ENCODE measurements around the gene TMEM108. TPM values are rescaled to one million over a fixed set of nuclear protein-coding genes. Genes with fewer than 3 reads are reported as not detected.
A peak's percentile ranks its signal among the peaks of the same experiment; 100 is the strongest.

TMEM108 gene
- total and polyA plus RNA-seq, 5 donors from 2014 or later: 0.11 TPM; not detected in 4

DNA sequence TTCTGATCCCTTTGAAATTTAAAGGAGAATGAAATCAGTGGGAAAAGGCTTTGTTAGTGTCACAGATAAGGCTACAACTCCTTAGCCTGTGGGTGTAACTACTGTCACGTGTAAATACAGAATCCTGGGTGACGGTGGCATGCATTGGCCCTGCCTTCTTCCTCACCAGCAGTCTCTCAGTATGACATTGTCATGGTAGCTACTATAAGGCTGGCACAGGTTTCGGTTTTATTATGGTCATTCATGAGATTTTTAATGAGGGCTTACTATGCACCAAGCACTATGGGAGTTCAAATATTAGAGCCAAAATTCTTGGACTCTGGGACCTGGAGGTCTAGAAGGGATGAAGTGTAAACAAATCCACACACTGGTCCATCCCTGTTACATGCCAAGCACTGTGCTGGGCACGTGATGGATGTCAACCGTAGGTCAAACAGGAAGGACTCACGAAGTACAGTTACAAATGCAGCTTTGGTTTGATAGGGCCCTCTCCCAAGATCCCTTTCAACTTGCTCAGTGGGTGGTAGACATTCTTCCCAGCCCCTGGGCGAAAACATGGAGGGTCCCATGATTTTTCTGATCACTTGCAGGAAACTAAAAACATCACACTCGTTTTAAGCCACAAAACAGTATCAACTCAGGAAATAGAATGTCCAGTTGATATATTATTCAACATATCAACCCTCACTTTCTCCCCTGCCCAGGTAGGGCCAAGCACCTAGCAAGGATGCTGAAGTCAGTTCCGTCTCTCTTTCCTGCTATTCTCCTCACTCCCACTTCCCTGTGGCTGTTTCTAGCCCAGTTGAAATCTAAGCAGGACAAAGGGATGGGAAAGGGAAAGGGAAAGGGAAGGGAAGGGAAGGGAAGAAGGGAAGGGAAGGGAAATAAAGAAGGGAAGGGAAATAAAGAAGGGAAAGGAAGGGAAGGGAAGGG lies 387.0 kb downstream of the TMEM108 start:
- no peaks in the 10 kb centered on the region for H3K27me3 Mint-ChIP-seq
- H3K4me1 ChIP-seq (ENCODE audit: control insufficient read depth, insufficient read depth, low read length, poor library complexity, severe bottlenecking): no peaks in the 10 kb centered on the region
- no peaks in the 10 kb centered on the region for H3K36me3 ChIP-seq (ENCODE audit: control insufficient read depth, insufficient read depth, low read length)
- no peaks in the 10 kb centered on the region for H3K27me3 ChIP-seq (ENCODE audit: control insufficient read depth, insufficient read depth, low read length)
- no peaks in the 10 kb centered on the region for H3K36me3 Mint-ChIP-seq
- H3K9me3 ChIP-seq (ENCODE audit: control insufficient read depth in 2 of 2, low read length in 2 of 2): no peaks in the 10 kb centered on the region
- H3K4me3 Mint-ChIP-seq: peak overlapping the region in 2 of 4 donors; percentile 15 to 44
- peaks cover 0 to 1% (median 0%) of the 10 kb centered on the region in 7 donors for H3K9me3 Mint-ChIP-seq
- peaks cover 0 to 11% (median 5%) of the 10 kb centered on the region in 4 donors for H3K4me1 Mint-ChIP-seq
- no peak for DNase-seq
- no peak overlapping the region for H3K27ac ChIP-seq (ENCODE audit: insufficient read depth, low read length, poor library complexity, severe bottlenecking)
- ATAC-seq (ENCODE audit: low read depth in 2 of 2): peak; percentile 12 to 14
- H3K27ac Mint-ChIP-seq: peak overlapping the region in 1 of 3 donors; percentile 15
- H3K4me3 ChIP-seq (ENCODE audit: low read depth, low read length): no peak overlapping the region

DNA sequence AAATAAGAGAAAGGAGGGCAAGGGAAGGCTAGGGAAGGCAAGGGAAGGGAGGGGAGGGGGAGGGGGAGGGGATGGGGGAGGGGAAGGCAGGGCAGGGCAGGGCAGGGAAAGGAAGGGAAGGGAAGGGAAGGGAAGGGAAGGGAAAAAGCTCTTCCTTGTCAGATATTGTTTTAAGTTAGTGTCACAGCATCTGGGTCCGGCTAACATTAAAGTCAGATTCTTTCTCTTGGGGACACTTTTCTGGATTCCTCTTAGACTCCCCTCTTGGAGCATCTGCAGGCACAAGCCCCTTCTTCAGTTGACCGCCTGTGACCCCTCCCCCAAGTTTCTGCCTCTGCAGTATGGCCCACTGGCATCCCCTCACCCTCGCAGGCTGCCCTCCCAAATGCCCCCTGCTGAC lies 387.7 kb downstream of the TMEM108 start:
- Mint-ChIP-seq H3K27ac (peak overlapping the region in 1 of 3 donors; percentile 49), H3K4me1 (peaks cover 0 to 11% (median 5%) of the 10 kb centered on the region in 4 donors), H3K4me3 (no peak overlapping the region), H3K36me3 (no peaks in the 10 kb centered on the region), H3K27me3 (no peaks in the 10 kb centered on the region), H3K9me3 (peaks cover 0 to 1% (median 0%) of the 10 kb centered on the region in 7 donors)
- H3K4me3 ChIP-seq (ENCODE audit: low read depth, low read length): no peak overlapping the region
- H3K9me3 ChIP-seq (ENCODE audit: control insufficient read depth in 2 of 2, low read length in 2 of 2): no peaks in the 10 kb centered on the region
- no peaks in the 10 kb centered on the region for H3K4me1 ChIP-seq (ENCODE audit: control insufficient read depth, insufficient read depth, low read length, poor library complexity, severe bottlenecking)
- DNase-seq (no peak), ATAC-seq (ENCODE audit: low read depth in 2 of 2) (no peak)
- no peak overlapping the region for H3K27ac ChIP-seq (ENCODE audit: insufficient read depth, low read length, poor library complexity, severe bottlenecking)
- H3K27me3 ChIP-seq (ENCODE audit: control insufficient read depth, insufficient read depth, low read length): no peaks in the 10 kb centered on the region
- H3K36me3 ChIP-seq (ENCODE audit: control insufficient read depth, insufficient read depth, low read length): no peaks in the 10 kb centered on the region

DNA sequence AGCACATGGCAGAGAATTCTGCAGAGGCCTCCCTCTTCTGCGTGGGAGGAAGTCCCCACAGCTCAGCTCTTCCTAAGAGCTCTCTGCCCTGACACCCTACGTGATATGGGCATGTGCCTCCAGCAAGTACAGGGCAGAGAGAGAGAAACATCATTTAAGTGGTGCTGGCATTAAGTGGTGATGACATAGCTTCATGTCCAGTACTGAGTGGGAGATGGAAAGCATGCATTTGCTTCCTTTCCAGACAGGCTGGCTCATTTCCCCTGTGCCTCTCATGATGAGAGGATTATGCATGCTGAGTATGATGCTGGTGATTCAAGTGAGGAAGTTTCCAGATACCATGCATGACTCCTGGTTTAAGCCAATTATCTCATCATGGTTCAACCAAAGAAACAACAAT lies 388.5 kb downstream of the TMEM108 start:
- Mint-ChIP-seq H3K4me3 (no peak overlapping the region), H3K27me3 (no peaks in the 10 kb centered on the region), H3K9me3 (peaks cover 0 to 1% (median 0%) of the 10 kb centered on the region in 7 donors), H3K4me1 (peaks cover 0 to 11% (median 5%) of the 10 kb centered on the region in 4 donors), H3K27ac (peak overlapping the region in 1 of 3 donors; percentile 49), H3K36me3 (no peaks in the 10 kb centered on the region)
- DNase-seq: no peak
- H3K4me3 ChIP-seq (ENCODE audit: low read depth, low read length): no peak overlapping the region
- no peaks in the 10 kb centered on the region for H3K27me3 ChIP-seq (ENCODE audit: control insufficient read depth, insufficient read depth, low read length)
- H3K27ac ChIP-seq (ENCODE audit: insufficient read depth, low read length, poor library complexity, severe bottlenecking): no peak overlapping the region
- H3K9me3 ChIP-seq (ENCODE audit: control insufficient read depth in 2 of 2, low read length in 2 of 2): no peaks in the 10 kb centered on the region
- no peaks in the 10 kb centered on the region for H3K36me3 ChIP-seq (ENCODE audit: control insufficient read depth, insufficient read depth, low read length)
- no peaks in the 10 kb centered on the region for H3K4me1 ChIP-seq (ENCODE audit: control insufficient read depth, insufficient read depth, low read length, poor library complexity, severe bottlenecking)
- ATAC-seq (ENCODE audit: low read depth in 2 of 2): no peak

DNA sequence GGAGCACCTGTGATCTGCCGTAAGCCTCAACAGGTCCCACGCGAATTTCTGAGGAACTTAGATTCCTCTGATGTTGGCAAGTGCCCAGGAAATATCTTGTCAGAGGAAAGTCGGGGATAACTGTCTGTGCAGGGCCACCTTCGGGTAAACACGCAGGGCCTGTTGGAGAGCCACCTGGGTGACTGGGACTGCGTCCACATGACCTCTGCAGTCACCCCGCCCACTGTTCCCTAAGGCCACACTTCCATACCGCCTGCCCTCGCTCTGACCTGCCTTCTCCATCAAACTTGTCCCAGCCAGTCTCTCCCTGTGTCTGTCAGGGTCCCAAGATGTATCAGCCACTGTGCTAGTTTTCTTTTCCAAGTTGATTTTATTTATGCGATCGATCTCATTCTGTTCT lies 390.4 kb downstream of the TMEM108 start:
- H3K9me3 ChIP-seq (ENCODE audit: control insufficient read depth in 2 of 2, low read length in 2 of 2): no peaks in the 10 kb centered on the region
- peak overlapping the region in 1 of 3 donors; percentile 92 for H3K27ac Mint-ChIP-seq
- no peak overlapping the region for H3K4me3 Mint-ChIP-seq
- H3K4me3 ChIP-seq (ENCODE audit: low read depth, low read length): no peak overlapping the region
- H3K9me3 Mint-ChIP-seq: peaks cover 0 to 1% (median 0%) of the 10 kb centered on the region in 7 donors
- ATAC-seq (ENCODE audit: low read depth in 2 of 2) (no peak), DNase-seq (no peak)
- no peaks in the 10 kb centered on the region for H3K27me3 Mint-ChIP-seq
- H3K4me1 Mint-ChIP-seq: peaks cover 0 to 9% (median 4%) of the 10 kb centered on the region in 4 donors
- no peaks in the 10 kb centered on the region for H3K4me1 ChIP-seq (ENCODE audit: control insufficient read depth, insufficient read depth, low read length, poor library complexity, severe bottlenecking)
- H3K27ac ChIP-seq (ENCODE audit: insufficient read depth, low read length, poor library complexity, severe bottlenecking): no peak overlapping the region
- no peaks in the 10 kb centered on the region for H3K36me3 ChIP-seq (ENCODE audit: control insufficient read depth, insufficient read depth, low read length)
- no peaks in the 10 kb centered on the region for H3K36me3 Mint-ChIP-seq
- no peaks in the 10 kb centered on the region for H3K27me3 ChIP-seq (ENCODE audit: control insufficient read depth, insufficient read depth, low read length)

DNA sequence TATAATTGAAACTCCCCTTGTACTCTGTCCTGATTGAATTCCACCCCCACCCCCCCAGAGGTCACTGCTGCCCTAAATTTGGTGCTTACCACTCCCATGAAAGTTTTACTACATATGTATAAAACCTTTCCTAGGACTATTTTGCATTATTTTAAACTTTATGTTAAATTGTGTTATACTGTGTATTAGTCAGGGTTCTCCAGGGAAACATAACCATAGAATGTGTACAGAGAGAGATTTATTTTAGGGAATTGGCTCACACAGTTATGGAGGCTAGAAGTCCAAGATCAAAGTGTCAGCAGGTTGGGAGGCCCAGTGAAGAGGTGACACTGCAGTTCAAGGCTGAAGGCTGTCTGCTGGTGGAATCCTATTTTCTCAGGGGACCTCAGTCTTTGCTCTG lies 390.9 kb downstream of the TMEM108 start:
- Mint-ChIP-seq H3K27me3 (no peaks in the 10 kb centered on the region), H3K4me1 (peaks cover 0 to 5% (median under 1%) of the 10 kb centered on the region in 4 donors), H3K27ac (no peak overlapping the region), H3K9me3 (peaks cover 0 to 1% (median 0%) of the 10 kb centered on the region in 7 donors), H3K36me3 (no peaks in the 10 kb centered on the region), H3K4me3 (no peak overlapping the region)
- H3K4me1 ChIP-seq (ENCODE audit: control insufficient read depth, insufficient read depth, low read length, poor library complexity, severe bottlenecking): no peaks in the 10 kb centered on the region
- no peaks in the 10 kb centered on the region for H3K9me3 ChIP-seq (ENCODE audit: control insufficient read depth in 2 of 2, low read length in 2 of 2)
- H3K27ac ChIP-seq (ENCODE audit: insufficient read depth, low read length, poor library complexity, severe bottlenecking): no peak overlapping the region
- H3K36me3 ChIP-seq (ENCODE audit: control insufficient read depth, insufficient read depth, low read length): no peaks in the 10 kb centered on the region
- DNase-seq (no peak), ATAC-seq (ENCODE audit: low read depth in 2 of 2) (no peak)
- H3K27me3 ChIP-seq (ENCODE audit: control insufficient read depth, insufficient read depth, low read length): no peaks in the 10 kb centered on the region
- no peak overlapping the region for H3K4me3 ChIP-seq (ENCODE audit: low read depth, low read length)

DNA sequence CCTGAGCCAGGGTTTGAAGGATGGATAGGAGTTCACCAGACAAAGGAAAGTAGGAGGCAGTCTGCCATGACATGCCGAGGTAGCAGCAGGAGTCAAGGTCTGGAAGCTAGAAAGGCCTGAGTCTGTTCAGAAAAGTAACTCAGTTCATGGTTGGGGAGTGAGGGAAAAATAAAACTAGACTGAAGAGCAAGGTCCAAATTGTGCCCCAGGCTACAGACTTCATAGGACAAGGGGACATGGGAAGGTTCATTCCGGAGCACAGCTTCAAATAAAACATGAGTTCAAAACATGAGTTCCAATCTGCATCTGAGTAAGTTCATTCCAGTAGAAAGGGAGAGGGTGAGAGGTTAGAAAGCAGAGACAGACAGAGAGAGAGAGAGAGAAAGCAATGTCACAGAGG lies 401.4 kb downstream of the TMEM108 start:
- Histone ChIP-seq H3K27ac (ENCODE audit: insufficient read depth, low read length, poor library complexity, severe bottlenecking) (no peak overlapping the region), H3K36me3 (ENCODE audit: control insufficient read depth, insufficient read depth, low read length) (no peaks in the 10 kb centered on the region), H3K4me1 (ENCODE audit: control insufficient read depth, insufficient read depth, low read length, poor library complexity, severe bottlenecking) (peaks cover 32% of the 10 kb centered on the region), H3K4me3 (ENCODE audit: low read depth, low read length) (no peak overlapping the region), H3K27me3 (ENCODE audit: control insufficient read depth, insufficient read depth, low read length) (no peaks in the 10 kb centered on the region), H3K9me3 (ENCODE audit: control insufficient read depth in 2 of 2, low read length in 2 of 2) (peaks cover 0 to 8% of the 10 kb centered on the region in 2 experiments)
- Mint-ChIP-seq H3K9me3 (peaks cover 0 to 7% (median 3%) of the 10 kb centered on the region in 7 donors), H3K27ac (peak overlapping the region; percentile 10 to 95 (median 26)), H3K4me3 (peak overlapping the region in 2 of 4 donors; percentile 40 to 41), H3K36me3 (peaks cover 13% of the 10 kb centered on the region), H3K4me1 (peaks cover 23 to 48% (median 39%) of the 10 kb centered on the region in 4 donors), H3K27me3 (no peaks in the 10 kb centered on the region)
- ATAC-seq (ENCODE audit: low read depth in 2 of 2) (no peak), DNase-seq (no peak)

DNA sequence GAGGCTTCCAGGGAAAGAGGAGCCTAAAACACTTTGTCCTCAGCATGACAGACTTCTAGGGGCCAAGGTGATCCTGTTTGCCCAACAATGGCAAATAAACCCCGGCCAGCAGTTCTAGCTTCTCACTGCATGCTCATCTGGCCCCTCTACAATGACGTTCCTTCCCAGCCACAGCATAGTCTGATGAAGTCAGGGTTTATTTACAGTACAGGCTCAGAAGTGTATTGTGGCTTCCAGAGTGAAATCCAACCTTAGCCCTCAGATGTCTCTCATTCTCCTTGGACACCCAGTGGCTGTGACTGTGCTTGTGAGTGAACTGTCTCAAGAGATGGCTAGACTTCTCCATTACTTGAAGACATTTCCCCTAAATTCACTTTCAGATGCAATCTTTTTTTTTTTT lies 402.5 kb downstream of the TMEM108 start:
- no peak overlapping the region for H3K4me3 ChIP-seq (ENCODE audit: low read depth, low read length)
- peaks cover 32% of the 10 kb centered on the region for H3K4me1 ChIP-seq (ENCODE audit: control insufficient read depth, insufficient read depth, low read length, poor library complexity, severe bottlenecking)
- H3K9me3 Mint-ChIP-seq: peaks cover 0 to 7% (median 3%) of the 10 kb centered on the region in 7 donors
- H3K27ac ChIP-seq (ENCODE audit: insufficient read depth, low read length, poor library complexity, severe bottlenecking): no peak overlapping the region
- H3K9me3 ChIP-seq (ENCODE audit: control insufficient read depth in 2 of 2, low read length in 2 of 2): peaks cover 0 to 8% of the 10 kb centered on the region in 2 experiments
- DNase-seq (no peak), ATAC-seq (ENCODE audit: low read depth in 2 of 2) (no peak)
- H3K36me3 Mint-ChIP-seq: peaks cover 13% of the 10 kb centered on the region
- no peaks in the 10 kb centered on the region for H3K27me3 Mint-ChIP-seq
- H3K4me1 Mint-ChIP-seq: peaks cover 23 to 49% (median 42%) of the 10 kb centered on the region in 4 donors
- no peaks in the 10 kb centered on the region for H3K36me3 ChIP-seq (ENCODE audit: control insufficient read depth, insufficient read depth, low read length)
- H3K27me3 ChIP-seq (ENCODE audit: control insufficient read depth, insufficient read depth, low read length): no peaks in the 10 kb centered on the region
- peak overlapping the region in 2 of 3 donors; percentile 20 to 95 for H3K27ac Mint-ChIP-seq
- no peak overlapping the region for H3K4me3 Mint-ChIP-seq

Data from CD4-positive, CD25-positive, alpha-beta regulatory T cell (primary cell).